NOMO-1 (cell line): ENCODE results near the gene BRD3OS.

Source experiments
- DNase-seq, 2 experiments: peaks; one replicate each; lab custom pipeline; 2025; ENCODE audit not compliant: unreplicated experiment in 2 of 2; lab: John Stamatoyannopoulos, UW

The BRD3OS gene

GRCh38 chr9:134049236-134049635 lies 24.0 kb downstream of the BRD3OS start:
- DNase-seq: no peak

- no peak for DNase-seq
Measured at GRCh38 chr9:134049772-134050588, 24.7 kb downstream of the BRD3OS start.

- DNase-seq: no peak
Measured at GRCh38 chr9:134050726-134051125, 25.4 kb downstream of the BRD3OS start.

GRCh38 chr9:134051319-134051718 lies 26.0 kb downstream of the BRD3OS start:
- DNase-seq: no peak

DNA sequence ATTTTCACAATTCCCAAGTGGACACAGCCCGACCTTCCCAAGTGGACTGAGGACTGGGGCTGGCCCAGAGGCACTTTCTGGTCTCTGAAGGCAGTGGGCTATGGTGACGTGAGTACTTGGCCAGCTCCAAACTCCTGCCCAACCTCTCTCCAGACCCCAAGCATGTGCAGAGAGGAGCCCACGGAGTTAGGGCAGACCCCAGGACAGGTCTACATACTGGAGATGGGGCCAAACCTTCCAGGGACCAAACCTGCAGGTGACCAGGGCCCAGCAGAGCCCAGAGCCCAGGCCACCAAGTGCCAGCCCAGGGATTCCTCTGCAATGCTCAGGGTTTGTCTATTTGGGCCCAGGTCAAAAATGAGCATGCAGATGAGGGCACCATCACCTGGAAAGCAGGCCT lies 27.2 kb downstream of the BRD3OS start:
- DNase-seq: no peak

- DNase-seq: no peak
Measured at GRCh38 chr9:134052941-134053340, 27.7 kb downstream of the BRD3OS start.

GRCh38 chr9:134053401-134053871 lies 28.2 kb downstream of the BRD3OS start:
- no peak for DNase-seq

DNA sequence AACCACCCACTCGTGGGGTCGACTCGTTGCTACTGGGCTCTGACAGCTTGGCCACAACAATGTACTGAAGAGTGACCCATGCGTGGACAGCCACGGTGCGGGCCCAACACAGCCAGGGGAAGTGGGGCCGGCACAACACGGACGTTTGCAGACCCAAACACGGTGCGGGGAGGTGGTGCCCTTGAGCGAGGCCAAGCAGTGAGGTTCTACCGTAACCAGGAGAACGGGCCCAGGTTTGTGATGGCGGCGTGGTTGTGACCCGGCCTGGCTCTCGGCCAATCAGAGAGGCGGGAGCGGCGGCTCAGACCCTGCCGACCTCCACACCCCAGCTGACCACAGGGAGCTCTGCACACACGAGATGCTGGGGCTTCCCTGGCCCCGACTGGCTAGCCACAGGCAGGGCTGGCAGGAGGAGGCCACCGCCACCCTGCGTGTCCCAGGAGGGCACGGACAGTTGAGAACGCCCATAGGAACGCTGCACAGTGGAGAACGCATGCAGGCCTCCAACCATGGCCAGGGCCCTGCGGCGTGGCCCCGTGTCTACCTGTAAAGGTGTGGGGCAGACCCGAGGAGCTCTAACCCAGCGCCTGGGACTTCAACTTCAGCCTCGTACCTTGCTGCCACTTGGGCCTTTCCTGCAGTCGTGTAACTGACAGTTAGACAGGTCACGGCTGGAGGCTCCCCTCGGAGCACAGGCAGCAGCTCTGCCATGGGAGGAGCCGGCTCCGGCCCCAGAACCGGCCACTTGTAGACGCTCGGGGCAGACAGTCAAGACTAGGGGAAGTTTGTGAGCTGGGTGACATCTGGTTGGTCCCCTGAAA lies 28.9 kb downstream of the BRD3OS start:
- DNase-seq: no peak

DNA sequence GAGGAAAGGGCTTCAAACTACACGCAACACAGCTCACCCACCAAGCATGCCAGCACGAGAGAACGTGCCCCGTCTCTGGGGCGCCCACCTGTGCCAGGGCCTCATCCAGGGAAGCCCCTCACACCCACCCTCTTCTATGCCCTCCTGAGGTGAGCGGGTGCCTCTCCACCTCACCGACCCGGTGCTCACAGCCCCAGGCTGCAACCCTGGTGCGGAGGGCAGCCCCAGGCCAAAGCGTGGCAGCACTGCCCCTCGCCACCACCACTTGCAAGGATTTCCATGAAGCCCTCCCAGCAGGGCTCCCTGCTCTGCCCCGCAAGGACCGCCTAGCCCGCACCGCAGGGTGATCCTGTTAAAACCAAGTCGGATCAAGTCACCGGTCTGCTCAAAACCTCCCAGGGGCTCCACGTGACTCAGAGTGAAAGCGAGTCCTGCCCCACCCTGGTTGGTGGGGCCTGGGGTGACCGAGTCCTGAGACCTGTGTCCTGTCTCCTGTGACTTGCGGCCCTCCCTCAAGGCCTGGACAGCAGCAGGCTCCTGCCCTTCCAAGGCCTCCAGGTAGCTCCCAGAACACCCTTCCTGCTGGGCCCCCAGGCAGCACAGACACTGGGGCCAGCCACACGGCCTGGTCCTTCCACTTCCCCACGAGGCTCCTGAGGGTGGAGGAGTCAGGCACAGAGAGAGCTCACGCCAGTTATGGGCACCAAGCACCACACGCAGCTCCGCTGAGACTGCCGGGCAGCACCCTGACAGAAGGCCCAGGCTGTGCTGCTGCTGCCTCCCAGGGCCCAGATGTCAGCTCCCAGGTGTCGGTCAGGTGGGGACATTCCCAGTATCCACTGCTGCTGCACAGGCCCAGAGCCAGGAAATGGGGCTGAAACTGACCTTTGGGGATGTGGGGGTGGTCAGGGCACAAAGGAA lies 29.9 kb downstream of the BRD3OS start:
- no peak for DNase-seq

GRCh38 chr9:134055981-134056461 lies 30.7 kb downstream of the BRD3OS start:
- no peak for DNase-seq

GRCh38 chr9:134056483-134057306 lies 31.4 kb downstream of the BRD3OS start:
- no peak for DNase-seq

GRCh38 chr9:134057307-134057657 lies 32.0 kb downstream of the BRD3OS start:
- DNase-seq: no peak

- no peak for DNase-seq
Measured at GRCh38 chr9:134057751-134058701, 32.7 kb downstream of the BRD3OS start.

DNA sequence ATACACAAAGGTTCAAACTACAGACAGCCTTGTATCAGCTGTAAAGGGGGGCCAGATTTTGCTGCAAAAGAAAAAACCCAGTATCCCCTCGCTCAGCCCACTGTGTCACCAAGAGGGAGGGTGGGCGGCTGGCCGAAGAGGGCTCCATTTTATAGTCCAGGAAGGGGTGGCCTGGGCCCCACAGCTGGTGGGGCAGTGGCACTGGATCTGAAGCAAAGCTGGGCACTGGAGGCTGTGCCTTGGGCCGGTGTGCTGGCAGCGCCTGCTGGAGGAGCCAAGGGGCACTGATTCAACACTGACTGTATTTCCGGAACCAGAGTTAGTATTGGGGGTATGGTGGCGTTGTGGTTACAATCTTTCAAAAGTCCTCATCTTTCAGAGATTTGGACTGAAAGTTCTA lies 33.4 kb downstream of the BRD3OS start:
- DNase-seq: no peak

DNA sequence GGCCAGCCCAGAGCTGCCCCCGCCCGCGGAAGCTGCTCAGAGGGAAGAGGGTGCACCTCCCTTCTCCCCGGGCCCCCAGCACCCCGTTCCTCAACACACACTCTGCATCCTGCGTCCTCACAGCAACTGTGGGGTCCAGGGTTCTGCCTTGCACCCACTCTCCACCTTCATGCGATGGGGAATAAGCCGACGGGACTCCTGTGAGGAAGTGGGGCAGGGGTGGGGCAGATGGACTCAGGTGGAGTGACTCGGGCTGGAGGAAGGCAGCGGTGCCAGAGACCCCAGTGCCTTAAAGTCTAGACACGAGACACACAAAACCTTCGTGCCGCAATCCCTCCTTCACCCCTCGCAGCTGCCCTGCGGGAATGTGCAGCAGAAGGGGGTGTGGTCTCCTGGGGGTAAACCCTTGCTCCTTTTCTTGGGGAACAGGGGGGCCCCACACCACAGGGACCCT lies 33.9 kb downstream of the BRD3OS start:
- DNase-seq: no peak

- DNase-seq: peak; percentile 91 to 95
Measured at GRCh38 chr9:134059661-134060395, 34.5 kb downstream of the BRD3OS start.

DNA sequence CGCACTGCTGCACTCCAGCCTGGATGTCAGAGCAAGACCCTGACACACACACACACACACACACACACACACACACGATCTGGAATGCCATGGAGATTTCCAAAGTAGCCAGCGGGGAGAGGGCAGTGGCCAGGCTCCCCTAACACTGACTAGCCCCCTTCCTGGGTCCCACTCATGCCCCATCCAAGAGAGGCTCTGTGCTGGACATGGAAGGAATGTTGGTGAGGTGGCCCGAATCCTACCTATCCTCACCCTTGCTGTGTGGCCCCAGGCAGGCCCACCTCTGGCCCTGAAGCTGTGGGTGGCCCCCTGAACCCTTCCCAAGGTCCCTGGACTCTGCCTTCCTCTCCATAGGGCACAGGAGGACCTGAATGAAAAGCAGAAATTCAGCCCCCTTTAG lies 35.3 kb downstream of the BRD3OS start:
- no peak for DNase-seq
